DND-41 (cell line): ENCODE results near the gene LTB4R2.

Experiments used
- ATAC-seq: fragments of 200-7000 bp; cut with Tn5 transposase; 3 replicates; pipeline ENCODE4 v1.9.1; 2021; ENCODE audit warnings: low read depth; ENCODE audit not compliant: insufficient read depth
- DNase-seq: peaks from one replicate; pipeline ENCODE4 v3.0.0-alpha.2; 2020
- H2AFZ ChIP-seq: 2 replicates; pipeline ENCODE4 v1.6.0; 2012; ENCODE audit warnings: low read depth, low read length
- H3K27ac ChIP-seq: 2 replicates; pipeline ENCODE4 v1.5.1; 2012; ENCODE audit warnings: low read length, inconsistent platforms
- H3K27me3 ChIP-seq: fragments of 200-600 bp; sonication (generic); 2 replicates; pipeline ENCODE4 v1.6.0; 2012; ENCODE audit warnings: low read length, mild to moderate bottlenecking, inconsistent platforms; ENCODE audit not compliant: insufficient read depth, poor library complexity
- H3K36me3 ChIP-seq: 2 replicates; pipeline ENCODE4 v1.5.1; 2012; ENCODE audit warnings: low read length, inconsistent platforms; ENCODE audit not compliant: insufficient read depth
- H3K4me1 ChIP-seq: 2 replicates; pipeline ENCODE4 v1.5.1; 2012; ENCODE audit warnings: mild to moderate bottlenecking, low read length; ENCODE audit not compliant: insufficient read depth
- H3K4me2 ChIP-seq: 2 replicates; pipeline ENCODE4 v1.6.0; 2012; ENCODE audit warnings: mild to moderate bottlenecking, moderate library complexity, low read length, inconsistent platforms; ENCODE audit not compliant: insufficient read depth
- H3K4me3 ChIP-seq, 2 experiments: fragments of 200-600 bp in 1 of 2; shearing (Covaris generic) in 1 of 2; 2 replicates each; pipeline ENCODE4 v1.5.1; 2012 to 2016; ENCODE audit warnings: inconsistent platforms in 2 of 2, low read length in 2 of 2, mild to moderate bottlenecking in 2 of 2, low read depth in 1 of 2, moderate library complexity in 1 of 2
- H3K79me2 ChIP-seq: 2 replicates; pipeline ENCODE4 v1.6.0; 2012; ENCODE audit warnings: low read length, inconsistent platforms; ENCODE audit not compliant: insufficient read depth
- H3K9ac ChIP-seq: 2 replicates; pipeline ENCODE4 v1.6.0; 2012; ENCODE audit warnings: low read depth, mild to moderate bottlenecking, inconsistent platforms, low read length, moderate library complexity
- H3K9me3 ChIP-seq: 2 replicates; pipeline ENCODE4 v1.5.1; 2012; ENCODE audit warnings: low read length, moderate library complexity, mild to moderate bottlenecking, inconsistent platforms; ENCODE audit not compliant: insufficient read depth, severe bottlenecking
- H4K20me1 ChIP-seq: 2 replicates; pipeline ENCODE4 v1.6.0; 2012; ENCODE audit warnings: low read length; ENCODE audit not compliant: insufficient read depth
- EZH2 ChIP-seq: IDR thresholded peaks from 3 replicates; pipeline ENCODE4 v1.6.1; 2012; ENCODE audit warnings: borderline replicate concordance, low read depth, mild to moderate bottlenecking, moderate library complexity, low read length, inconsistent platforms; ENCODE audit not compliant: severe bottlenecking
- TF ChIP-seq, protein P1 (sequence below): IDR thresholded peaks from 2 replicates; pipeline ENCODE4 v1.5.1; 2012; ENCODE audit warnings: borderline replicate concordance, low read length, moderate library complexity, mild to moderate bottlenecking; ENCODE audit not compliant: poor library complexity, severe bottlenecking; ENCODE audit errors: extremely low read depth

LTB4R2 gene

DNA sequence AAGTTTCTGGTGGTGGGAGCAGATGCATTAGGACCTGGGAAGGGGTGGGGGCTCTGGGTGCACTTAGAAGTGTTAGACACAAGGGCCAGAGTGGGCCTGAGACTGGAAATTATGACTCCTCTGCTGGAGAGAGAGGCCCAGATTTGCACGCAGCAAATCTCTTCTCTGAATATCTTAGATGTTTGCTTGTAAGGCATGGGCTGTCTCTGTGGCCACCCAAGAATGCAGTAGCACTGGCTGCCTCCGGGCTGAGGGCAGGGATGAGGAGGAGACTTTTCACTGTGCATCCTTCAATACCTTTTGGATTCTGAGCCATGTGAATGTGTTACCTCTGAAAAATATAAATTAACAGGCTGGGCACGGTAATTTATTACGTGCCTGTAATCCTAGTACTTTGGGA lies 24.6 kb upstream of the LTB4R2 start:
- Histone ChIP-seq H2AFZ (no peak overlapping the region), H3K9ac (no peak overlapping the region), H3K4me1 (no peaks in the 10 kb centered on the region), H3K9me3 (no peaks in the 10 kb centered on the region), H3K27me3 (no peaks in the 10 kb centered on the region), H3K4me3 (no peak overlapping the region), H3K36me3 (peaks cover 12% of the 10 kb centered on the region), H4K20me1 (no peaks in the 10 kb centered on the region), H3K79me2 (no peaks in the 10 kb centered on the region), H3K4me2 (no peak overlapping the region), H3K27ac (no peak overlapping the region)
- DNase-seq (no peak), ATAC-seq (no peak)
- TF ChIP-seq, protein P1, sequence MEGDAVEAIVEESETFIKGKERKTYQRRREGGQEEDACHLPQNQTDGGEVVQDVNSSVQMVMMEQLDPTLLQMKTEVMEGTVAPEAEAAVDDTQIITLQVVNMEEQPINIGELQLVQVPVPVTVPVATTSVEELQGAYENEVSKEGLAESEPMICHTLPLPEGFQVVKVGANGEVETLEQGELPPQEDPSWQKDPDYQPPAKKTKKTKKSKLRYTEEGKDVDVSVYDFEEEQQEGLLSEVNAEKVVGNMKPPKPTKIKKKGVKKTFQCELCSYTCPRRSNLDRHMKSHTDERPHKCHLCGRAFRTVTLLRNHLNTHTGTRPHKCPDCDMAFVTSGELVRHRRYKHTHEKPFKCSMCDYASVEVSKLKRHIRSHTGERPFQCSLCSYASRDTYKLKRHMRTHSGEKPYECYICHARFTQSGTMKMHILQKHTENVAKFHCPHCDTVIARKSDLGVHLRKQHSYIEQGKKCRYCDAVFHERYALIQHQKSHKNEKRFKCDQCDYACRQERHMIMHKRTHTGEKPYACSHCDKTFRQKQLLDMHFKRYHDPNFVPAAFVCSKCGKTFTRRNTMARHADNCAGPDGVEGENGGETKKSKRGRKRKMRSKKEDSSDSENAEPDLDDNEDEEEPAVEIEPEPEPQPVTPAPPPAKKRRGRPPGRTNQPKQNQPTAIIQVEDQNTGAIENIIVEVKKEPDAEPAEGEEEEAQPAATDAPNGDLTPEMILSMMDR: no peak
- TF ChIP-seq EZH2: no peak

DNA sequence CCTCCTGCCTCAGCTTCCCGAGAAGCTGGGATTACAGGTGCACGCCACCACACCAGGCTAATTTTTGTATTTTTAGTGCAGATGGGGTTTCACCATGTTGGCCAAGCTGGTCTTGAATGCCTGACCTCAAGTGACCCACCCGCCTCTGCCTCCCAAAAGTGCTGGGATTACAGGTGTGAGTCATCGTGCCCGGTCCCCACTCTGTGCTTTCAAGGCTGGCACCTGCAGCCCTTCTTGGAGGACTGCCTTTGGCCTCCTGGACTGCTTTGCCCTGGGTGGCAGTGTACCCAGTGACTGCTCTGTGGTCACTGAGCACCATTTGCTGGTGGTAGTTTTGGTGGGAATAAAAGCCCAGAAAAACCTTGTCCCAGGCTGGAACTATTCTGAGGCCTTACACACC lies 22.9 kb upstream of the LTB4R2 start:
- no peak for TF ChIP-seq EZH2
- TF ChIP-seq, protein P1: no peak
- Histone ChIP-seq H3K27me3 (no peaks in the 10 kb centered on the region), H3K9ac (no peak overlapping the region), H3K36me3 (peaks cover 21% of the 10 kb centered on the region), H3K4me1 (no peaks in the 10 kb centered on the region), H3K9me3 (no peaks in the 10 kb centered on the region), H3K79me2 (no peaks in the 10 kb centered on the region), H4K20me1 (no peaks in the 10 kb centered on the region), H3K4me3 (no peak overlapping the region), H3K27ac (no peak overlapping the region), H3K4me2 (no peak overlapping the region), H2AFZ (no peak overlapping the region)
- no peak for ATAC-seq
- DNase-seq: no peak

DNA sequence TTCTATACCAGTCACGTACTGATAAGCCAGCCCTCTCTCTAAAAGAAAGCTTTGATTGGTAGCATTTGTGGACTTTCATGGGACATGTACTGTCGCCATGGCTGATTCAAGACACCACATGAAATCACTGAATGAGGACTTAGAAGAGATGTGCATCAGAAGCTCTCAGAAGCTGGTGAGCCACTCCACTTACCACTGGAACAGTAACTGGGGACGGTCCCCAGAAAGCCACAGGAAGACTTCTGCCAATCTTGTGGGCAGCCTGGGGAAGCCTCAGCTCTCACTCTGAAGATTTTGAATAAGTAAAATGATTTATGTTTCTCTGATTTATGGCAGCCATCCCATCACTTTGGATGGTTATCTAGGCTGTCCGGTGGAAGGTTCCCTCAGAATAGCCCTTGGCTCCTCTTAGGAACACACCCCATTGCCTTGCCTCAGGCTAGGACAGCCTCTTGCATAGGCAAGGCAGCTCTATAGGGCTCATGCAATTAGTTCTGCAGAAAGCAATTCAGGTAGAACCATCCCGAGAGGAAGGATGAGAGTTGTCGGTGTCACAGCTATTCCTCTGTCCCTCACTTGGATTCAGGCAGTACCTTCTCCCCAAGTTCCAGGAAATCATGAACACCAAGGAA lies 20.2 kb upstream of the LTB4R2 start:
- Histone ChIP-seq H3K79me2 (no peaks in the 10 kb centered on the region), H2AFZ (no peak overlapping the region), H3K36me3 (peaks cover 29% of the 10 kb centered on the region), H3K4me2 (no peak overlapping the region), H4K20me1 (no peaks in the 10 kb centered on the region), H3K9me3 (no peaks in the 10 kb centered on the region), H3K4me3 (no peak overlapping the region), H3K4me1 (no peaks in the 10 kb centered on the region), H3K9ac (no peak overlapping the region), H3K27ac (no peak overlapping the region), H3K27me3 (no peaks in the 10 kb centered on the region)
- TF ChIP-seq, protein P1: no peak
- no peak for TF ChIP-seq EZH2
- DNase-seq (no peak), ATAC-seq (no peak)
